ENCODE data around the gene PRKD2. TPM values are rescaled to one million over a fixed set of nuclear protein-coding genes. Genes with fewer than 3 reads are reported as not detected.

Gene PRKD2
- total RNA-seq, 1 donor from 2014 or later, result 69.3 TPM

- no peaks in the 10 kb centered on the region for H3K9me3 Mint-ChIP-seq (ENCODE audit: low read depth)
- no peak for TF ChIP-seq CTCF (IDR thresholded peaks at IDR 0.05; ENCODE audit: unreplicated experiment)
- no peak for DNase-seq (ENCODE audit: low spot score, unreplicated experiment)
- no peak overlapping the region for H3K27ac Mint-ChIP-seq
- H3K4me3 Mint-ChIP-seq (ENCODE audit: low read depth), result no peak overlapping the region
- H3K36me3 Mint-ChIP-seq (ENCODE audit: insufficient read depth), result peaks cover 19% of the 10 kb centered on the region
- no peaks in the 10 kb centered on the region for H3K27me3 Mint-ChIP-seq
- no peaks in the 10 kb centered on the region for H3K4me1 Mint-ChIP-seq (ENCODE audit: low read depth)
Observed at GRCh38 chr19:46726971-46727501, 10.1 kb upstream of the PRKD2 start.

GRCh38 chr19:46726551-46726950, 9.6 kb upstream of the PRKD2 start:
- H3K36me3 Mint-ChIP-seq (ENCODE audit: insufficient read depth), result peaks cover 18% of the 10 kb centered on the region
- H3K9me3 Mint-ChIP-seq (ENCODE audit: low read depth), result no peaks in the 10 kb centered on the region
- H3K27me3 Mint-ChIP-seq, result no peaks in the 10 kb centered on the region
- no peak for TF ChIP-seq CTCF (IDR thresholded peaks at IDR 0.05; ENCODE audit: unreplicated experiment)
- H3K4me3 Mint-ChIP-seq (ENCODE audit: low read depth), result no peak overlapping the region
- H3K4me1 Mint-ChIP-seq (ENCODE audit: low read depth), result no peaks in the 10 kb centered on the region
- DNase-seq (ENCODE audit: low spot score, unreplicated experiment), result no peak
- H3K27ac Mint-ChIP-seq, result no peak overlapping the region

GRCh38 chr19:46725859-46726393, 9.0 kb upstream of the PRKD2 start:
- peaks cover 14% of the 10 kb centered on the region for H3K36me3 Mint-ChIP-seq (ENCODE audit: insufficient read depth)
- no peak for DNase-seq (ENCODE audit: low spot score, unreplicated experiment)
- no peaks in the 10 kb centered on the region for H3K27me3 Mint-ChIP-seq
- H3K4me3 Mint-ChIP-seq (ENCODE audit: low read depth), result no peak overlapping the region
- H3K9me3 Mint-ChIP-seq (ENCODE audit: low read depth), result no peaks in the 10 kb centered on the region
- H3K27ac Mint-ChIP-seq, result no peak overlapping the region
- no peak for TF ChIP-seq CTCF (IDR thresholded peaks at IDR 0.05; ENCODE audit: unreplicated experiment)
- no peaks in the 10 kb centered on the region for H3K4me1 Mint-ChIP-seq (ENCODE audit: low read depth)

- TF ChIP-seq CTCF (IDR thresholded peaks at IDR 0.05; ENCODE audit: unreplicated experiment), result no peak
- Mint-ChIP-seq H3K4me3 (ENCODE audit: low read depth) (no peak overlapping the region), H3K27me3 (no peaks in the 10 kb centered on the region), H3K4me1 (ENCODE audit: low read depth) (no peaks in the 10 kb centered on the region), H3K27ac (no peak overlapping the region), H3K9me3 (ENCODE audit: low read depth) (no peaks in the 10 kb centered on the region), H3K36me3 (ENCODE audit: insufficient read depth) (peaks cover 13% of the 10 kb centered on the region)
- DNase-seq (ENCODE audit: low spot score, unreplicated experiment), result no peak
Observed at GRCh38 chr19:46725036-46725820, 8.3 kb upstream of the PRKD2 start.

GRCh38 chr19:46724468-46724867, 7.6 kb upstream of the PRKD2 start:
- Mint-ChIP-seq H3K4me3 (ENCODE audit: low read depth) (no peak overlapping the region), H3K9me3 (ENCODE audit: low read depth) (no peaks in the 10 kb centered on the region), H3K36me3 (ENCODE audit: insufficient read depth) (peaks cover 13% of the 10 kb centered on the region), H3K27me3 (no peaks in the 10 kb centered on the region), H3K4me1 (ENCODE audit: low read depth) (no peaks in the 10 kb centered on the region), H3K27ac (no peak overlapping the region)
- TF ChIP-seq CTCF (IDR thresholded peaks at IDR 0.05; ENCODE audit: unreplicated experiment), result no peak
- no peak for DNase-seq (ENCODE audit: low spot score, unreplicated experiment)
